NCI-H1092 (cell line): ENCODE measurements around the gene KLHDC4.
"Not testable (repeated sequence)": the region's sequence is repeated elsewhere in the genome, so short reads cannot be mapped to it uniquely, and the experiment has no call there.

Source experiments
- DNase-seq: peaks from one replicate; lab custom pipeline; 2025; lab: John Stamatoyannopoulos, UW

The KLHDC4 gene

DNA sequence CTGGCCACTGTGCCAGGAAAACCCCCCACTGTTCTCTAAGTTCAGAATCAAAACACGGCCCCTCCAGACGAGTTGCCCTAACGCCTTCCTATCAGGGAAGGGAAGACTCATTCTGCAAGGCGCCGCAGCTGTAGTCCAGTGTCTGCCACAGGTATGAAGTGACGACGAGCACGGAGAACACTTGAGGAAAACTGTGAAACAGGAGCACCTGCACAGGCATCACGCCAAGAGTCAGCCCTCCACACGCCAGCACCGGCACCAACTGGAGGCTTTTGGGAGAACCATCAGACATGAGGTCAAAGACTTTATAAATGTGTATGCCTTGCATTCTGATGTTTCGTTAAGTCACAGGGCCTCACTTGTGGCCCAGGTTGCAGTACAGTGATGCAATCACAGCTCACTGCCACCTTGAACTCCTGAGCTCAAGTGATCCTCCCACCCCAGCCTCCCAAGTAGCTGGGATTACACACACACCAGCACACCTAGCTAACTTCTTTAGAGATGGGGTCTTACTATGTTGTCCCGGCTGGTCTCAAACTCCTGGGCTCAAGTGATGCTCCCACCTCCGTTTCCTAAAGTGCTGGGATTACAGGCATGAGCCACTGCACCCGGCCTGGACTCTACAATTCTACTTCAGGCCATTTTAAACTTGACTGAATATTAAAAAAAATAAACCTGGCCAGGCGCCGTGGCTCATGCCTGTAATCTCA, 22.9 kb downstream of the KLHDC4 start:
- DNase-seq = no peak

DNA sequence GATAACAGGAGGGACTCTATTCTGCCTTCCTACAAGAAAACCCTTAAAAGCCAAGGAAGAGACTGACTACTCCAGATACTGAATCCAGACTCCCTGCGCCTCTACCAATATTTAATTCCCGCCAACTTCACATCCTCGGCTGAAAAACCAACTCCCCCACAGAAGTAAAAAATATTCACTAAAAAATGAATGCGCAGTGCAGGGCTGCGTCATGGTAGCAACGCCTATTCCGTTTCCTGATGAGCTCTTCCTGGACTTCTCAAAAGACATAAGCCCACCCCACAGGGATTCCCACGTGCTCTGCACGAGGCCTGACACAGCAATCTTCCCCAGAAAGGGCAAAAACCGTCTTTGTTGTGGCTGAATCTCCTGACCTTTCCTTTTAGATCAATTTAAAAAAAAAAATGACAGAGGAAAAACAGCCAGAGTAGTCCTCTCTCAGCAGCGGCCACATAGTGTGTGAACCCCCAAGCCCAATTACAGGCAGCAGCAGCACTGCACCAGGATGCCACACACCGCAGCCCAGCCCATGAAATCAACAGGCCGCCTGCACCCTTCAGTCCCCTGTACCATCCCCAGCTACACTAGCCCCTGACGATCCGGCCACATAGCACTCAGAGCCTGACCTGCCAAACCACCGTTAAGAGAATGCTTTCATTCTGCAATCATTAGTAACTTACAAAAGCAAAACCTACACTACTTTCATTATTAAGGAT, 23.9 kb downstream of the KLHDC4 start:
- no peak for DNase-seq

DNA sequence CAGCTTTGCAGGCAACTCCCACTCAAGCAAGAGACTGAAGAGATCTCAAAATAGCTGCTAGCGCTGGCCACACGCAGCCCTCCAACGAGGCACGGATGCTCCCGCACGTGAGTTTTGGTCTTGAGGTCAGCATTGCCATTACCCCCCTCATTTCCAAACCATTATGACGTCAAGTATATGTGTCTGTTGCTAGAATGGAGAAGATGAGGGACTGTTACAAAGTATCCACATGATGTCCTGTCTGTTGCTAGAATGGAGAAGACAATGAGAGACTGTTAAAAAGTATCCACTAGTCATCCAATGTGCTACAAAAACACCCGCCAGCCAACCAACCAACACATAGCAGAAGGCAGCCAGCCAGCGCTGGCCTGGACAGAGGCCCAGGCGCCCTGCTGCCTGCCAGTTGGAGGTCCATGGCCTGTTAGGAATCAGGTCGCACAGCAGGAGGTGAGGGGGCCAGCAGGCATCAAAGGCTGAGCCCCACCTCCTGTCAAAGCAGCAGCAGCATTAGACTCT, 24.8 kb downstream of the KLHDC4 start:
- no peak for DNase-seq

DNA sequence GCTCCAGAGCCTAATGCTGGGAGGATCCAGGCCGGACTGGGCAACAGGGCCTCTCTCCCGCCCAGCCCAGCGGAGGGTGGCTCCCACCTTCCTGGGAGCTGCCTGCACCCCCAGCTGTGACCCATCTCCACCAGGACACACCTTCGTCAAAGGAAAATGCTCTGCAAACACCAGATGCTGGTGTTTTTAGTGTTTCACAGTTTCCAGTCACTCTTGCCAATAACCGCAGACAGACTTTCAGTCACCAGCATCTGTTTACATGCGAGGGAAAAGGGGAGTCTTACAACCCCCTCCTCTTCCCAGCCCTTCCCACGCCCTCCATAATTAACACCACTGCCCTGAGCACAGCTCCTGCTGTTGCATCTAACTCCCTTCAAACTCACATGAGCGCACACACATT, 25.3 kb downstream of the KLHDC4 start:
- DNase-seq = no peak

DNA sequence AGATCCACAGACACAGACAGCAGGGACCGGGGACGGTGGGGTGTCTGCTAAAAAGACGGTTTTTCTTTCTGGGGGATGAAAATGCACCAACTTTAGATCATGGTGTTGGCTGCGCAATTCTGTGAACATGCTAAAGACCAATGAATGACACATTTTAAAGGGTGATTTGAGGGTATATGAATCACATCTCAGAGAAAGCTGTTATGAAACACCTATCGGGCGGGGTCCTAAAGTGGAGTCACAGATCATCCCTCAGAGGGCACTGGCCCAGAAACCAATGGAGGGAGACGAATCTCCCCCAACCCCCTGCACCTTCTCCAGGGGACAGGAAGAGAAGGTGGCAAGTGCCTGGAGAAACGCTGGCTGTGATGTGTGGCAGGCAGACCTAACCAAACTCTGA, 26.0 kb downstream of the KLHDC4 start:
- DNase-seq = no peak

DNA sequence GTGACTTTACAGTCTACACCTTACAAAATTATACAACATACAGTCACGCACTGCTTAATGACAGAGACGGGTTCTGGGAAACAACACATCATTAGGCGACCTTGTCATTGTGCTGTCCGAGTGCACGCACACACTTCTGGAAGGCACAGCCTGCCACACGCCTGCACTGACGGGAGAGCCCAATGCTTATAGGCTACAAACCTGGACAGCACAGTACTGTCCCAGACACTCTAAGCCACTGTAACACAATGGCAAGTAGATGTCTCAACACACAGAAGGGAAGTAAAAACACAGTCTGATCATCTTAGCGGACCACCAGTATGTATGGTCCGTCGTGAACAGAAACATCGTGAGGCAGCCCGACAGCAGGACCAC, 29.8 kb downstream of the KLHDC4 start:
- no peak for DNase-seq

DNA sequence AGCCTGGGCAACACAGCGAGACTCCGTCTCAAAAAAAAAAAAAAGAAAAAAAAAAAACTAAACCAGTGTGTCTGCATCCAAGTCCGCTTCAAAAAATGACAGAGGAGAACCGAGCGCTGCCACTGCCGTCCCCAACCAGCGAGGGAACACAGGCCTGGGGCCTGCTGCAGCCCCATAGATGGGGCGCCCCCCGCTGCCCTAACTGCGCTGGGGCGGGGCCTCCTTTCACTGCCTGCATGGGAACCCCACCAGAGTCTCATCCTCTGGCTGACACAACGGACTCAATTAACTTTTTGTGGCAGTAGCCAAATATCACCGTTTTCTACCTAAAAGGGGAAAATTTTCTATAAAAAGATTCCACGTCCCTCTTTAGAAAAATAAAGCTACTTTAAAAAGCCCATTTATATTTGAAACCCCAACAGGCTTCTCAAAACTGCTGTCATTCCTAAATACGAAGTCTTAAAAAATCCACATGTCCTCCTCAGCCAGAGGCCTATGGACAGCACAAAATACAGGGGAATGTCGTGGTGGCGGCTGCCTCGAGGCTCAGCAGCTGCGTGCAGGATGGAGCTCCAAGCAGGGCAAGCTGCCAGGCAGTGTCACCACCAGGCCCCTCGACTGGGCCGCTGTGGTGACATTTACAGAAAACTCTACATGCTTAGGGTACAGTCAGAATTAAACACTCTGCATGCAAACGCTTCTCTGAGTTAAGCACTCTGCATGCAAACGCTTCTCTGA, 30.3 kb downstream of the KLHDC4 start:
- no peak for DNase-seq

DNA sequence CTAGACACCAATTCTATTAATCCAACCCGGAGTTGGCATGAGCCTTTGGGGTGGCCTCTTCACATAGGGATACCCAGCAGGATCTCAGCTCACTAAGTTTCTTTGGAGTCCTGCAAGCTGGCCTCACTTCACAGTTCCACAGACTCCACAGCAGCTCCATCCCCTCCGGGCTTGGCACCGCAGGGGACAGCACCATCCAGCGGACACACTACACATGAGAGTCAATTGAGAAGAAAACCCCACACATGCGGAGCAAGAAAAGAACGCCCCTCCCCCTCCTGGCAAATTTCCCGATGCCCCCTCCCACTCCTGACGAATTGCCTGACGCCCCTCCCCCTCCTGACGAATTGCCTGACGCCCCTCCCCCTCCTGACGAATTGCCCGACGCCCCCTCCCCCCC, 31.1 kb downstream of the KLHDC4 start:
- DNase-seq = no peak

DNA sequence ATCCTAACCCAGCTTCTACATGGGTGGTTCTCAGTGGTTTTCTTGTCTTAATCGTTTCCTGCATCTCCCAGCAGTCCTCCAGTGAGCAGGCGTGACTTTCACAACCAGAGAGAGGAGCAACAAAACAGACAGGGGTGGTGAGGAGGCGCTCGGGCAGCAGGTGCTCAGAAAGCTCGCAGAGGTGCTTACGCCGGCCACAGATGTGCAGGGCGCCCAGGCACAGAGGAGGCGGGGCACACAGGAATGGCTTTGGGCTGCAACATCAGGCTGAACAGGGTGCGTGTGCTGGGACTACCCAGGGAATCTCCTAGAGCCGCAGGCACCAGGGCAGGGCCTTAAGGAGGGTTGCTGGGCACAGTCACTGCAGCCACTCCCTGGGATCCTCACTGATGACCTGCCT, 32.6 kb downstream of the KLHDC4 start:
- DNase-seq = no peak

DNA sequence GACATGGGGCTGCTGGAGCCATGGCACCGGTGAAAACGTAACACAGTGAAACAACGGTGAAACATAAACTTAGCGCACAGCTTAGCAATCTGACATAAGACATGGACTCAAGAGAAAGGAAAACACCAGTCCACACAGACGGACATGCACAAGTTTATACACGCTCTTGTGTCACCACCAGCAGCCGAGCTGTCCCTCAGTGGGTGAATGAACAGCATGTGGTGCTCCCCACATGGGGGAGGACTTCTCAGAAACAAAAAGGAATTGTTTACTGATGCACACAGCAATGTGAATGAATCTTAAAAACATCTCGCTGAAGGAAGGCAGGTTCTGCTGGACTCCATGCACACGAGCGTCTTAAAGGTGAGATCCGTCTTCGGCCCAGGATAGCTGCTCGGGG, 34.2 kb downstream of the KLHDC4 start:
- no peak for DNase-seq

DNA sequence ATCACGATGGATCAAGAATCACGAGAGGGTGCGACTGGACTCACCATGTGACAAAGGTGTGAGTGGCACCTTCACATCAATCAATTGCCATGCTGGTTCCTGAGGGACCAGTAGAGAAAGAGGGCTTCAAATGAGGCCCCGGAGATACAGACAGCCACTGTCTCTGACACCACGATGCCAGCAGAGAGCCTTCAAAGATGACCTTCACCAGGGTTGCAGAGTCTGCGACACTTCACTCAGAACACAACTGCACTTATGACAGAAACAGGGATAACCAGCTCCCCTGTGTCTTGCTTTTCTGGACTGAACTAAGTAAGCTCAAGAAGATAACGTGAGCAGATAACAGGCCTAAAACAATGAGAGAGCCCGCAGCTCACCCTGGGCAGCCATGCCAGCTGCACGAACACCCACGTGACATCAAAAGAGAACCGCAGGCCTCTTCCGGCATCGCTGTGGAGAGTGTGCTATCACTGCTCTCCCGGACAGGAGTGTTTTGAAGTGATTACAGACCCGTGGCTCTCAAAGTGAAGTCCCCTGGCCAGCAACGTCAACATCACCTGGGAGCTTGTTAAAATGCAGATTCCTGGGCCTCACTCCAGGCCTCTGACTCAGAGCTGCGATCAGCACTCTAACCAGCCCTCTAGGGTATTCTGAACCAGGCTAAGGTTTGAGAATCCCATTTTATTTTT, 36.4 kb downstream of the KLHDC4 start:
- DNase-seq = no peak

DNA sequence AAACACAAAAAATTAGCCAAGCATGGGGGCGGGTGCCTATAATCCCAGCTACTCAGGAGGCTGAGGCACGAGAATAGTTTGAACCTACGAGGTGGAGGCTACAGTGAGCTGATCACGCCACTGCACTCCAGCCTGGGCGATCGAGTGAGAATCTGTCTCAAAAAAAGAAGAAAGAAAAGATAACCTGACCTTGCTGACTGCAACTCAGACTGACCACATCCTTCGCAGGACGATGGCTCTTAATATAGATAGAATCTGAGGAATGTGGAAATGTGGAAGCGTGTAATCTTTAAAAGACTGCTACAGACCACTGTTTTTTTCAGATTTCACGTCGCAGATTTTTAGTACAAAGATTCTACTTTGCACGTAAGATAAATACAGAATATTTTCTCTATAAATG, 37.8 kb downstream of the KLHDC4 start:
- DNase-seq = no peak

DNA sequence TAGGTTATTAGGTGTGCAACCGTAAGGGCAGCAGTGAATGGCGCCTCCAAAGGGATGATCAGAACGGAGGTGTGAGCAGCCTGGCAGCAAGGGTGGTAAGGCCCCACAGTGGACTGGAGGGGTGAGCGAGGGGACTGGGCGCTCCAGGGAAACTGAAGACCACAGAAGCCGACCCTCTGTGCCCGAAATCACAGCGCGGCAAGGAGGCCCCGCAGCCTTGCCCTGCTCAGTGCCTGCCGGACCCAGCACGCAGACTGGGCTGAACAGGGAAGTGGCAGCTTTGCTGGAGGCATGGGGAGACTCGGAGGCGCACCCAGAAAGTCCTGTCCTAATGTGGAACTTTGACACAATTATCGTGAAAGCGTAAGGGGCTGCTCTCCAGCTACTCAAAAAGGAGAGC, 38.4 kb downstream of the KLHDC4 start:
- no peak for DNase-seq

DNA sequence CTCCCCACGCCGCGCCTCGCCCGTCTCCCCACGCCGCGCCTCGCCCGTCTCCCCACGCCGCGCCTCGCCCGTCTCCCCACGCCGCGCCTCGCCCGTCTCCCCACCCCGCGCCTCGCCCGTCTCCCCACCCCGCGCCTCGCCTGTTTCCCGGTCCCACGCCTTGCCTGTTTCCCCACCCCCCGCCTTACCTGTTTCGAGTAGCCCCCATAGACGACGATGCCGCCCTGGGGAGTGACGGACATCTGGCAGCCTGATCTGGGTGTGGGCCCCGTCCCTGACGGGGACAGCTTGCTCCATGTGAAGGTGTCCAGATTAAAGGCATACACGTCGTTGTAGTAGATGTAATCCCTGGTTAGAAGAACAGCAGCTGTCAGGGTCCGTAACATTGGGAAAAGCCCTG, 39.2 kb downstream of the KLHDC4 start:
- DNase-seq = not testable (repeated sequence)

DNA sequence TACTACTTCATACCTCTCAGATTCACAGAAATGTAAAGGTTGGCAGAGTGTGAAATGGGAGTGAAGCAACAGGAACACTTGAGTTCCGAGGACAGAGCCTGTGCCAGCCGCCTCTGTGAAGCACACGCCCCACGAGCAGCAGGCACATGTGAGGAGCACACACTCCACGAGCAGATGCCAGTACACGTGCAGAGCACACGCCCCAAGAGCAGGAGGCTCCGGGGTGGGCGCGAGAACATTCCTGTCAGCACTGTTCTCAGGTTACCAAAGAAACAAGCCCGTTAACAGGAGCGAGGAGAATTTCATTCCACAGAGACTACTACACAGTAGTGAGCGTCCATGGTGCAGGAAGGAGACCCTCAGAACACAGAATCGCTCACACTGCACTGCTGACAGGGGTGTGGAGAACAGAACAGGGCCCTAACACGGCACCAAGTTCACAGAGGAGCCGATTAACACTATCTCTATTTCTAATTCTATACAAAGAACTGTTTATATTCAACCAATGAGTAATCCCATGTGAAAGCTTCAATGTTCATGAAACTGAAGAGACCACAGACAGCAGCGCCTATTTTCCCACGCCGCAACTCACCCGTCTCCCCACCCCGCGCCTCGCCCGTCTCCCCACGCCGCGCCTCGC, 40.1 kb downstream of the KLHDC4 start:
- no peak for DNase-seq

DNA sequence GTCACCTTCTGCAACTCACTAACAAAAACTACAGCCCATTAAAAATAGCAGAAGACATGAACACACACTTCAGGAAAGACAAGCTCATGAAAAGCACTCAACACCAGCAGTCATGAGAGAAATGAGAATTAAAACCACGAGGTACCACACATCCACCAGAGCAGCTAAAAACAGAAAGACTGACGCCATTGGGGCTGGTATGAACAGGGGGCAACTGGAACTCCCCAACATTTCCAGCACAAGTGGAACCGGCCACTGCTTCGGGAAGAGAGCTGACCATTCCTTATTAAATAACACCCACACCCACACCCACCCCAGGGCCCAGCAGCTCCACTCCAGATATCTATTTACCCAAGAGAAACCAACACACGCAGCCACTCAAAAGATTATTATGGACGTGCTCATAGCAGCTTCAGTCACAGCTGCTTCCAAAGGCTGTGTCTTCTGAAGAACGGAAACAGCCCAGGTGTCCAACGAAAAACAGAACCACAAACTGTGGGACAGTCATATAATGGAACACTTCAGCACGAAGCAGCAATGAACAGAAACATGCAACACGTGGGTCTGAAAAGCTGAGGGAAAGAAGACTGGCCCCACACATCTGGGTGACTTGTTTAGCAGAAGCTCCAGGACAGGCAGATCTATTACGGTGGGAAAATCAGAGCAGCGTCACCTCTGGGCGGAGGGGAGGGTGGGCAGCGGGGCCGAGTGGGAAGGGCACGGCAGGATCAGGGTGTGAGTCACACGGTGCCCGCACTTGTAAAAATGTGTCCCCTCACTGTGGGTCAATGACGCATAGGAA, 41.1 kb downstream of the KLHDC4 start:
- no peak for DNase-seq

DNA sequence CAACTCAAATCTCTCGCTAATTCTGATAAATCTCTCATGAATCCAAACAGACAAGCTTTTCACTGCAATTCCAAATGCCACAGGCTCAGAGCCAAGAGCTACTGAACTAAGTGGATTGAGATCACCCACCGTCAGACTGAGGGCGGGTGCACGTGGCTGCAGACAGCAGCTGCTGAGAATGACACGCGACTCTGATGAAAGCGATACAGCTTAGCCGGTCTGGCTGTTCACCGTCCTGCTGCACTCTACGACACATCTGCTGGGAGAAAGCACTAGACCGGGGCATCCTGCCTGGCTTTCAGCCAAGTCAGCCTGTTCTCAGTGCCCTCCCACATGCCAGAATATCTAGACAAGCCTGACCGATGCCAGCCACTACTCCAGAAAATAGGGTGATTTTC, 42.6 kb downstream of the KLHDC4 start:
- peak; percentile 97 for DNase-seq

DNA sequence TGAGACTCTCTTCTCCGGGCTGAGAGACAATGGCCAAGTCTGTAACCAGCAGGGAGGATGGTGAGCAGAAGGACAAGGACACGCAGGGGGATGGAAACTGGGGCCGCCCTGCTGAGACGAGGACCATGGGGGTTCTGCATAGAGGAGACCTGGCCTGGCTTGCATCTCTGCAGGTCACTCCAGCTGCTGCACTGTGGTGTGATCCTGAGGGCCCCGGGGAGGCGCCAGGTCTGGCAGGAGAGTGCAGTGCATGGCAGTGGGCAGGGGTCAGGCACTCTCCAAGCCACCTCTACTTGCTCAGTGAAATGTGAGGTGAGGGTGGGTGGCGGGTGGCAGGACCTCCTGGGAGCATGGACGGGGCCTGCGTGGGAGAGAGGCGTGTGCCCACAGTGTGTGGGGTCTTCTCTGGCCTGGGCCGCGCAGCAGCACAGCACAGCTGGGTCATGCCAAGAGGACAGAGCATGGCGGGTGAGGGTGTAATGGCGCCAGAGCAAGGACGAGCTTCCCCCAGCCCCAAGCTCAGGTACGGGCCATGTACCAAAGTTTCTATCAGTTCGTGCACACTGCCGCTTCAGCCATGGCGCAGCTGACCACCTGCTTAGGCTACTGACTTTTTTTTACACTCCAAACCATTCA, 43.1 kb downstream of the KLHDC4 start:
- no peak for DNase-seq

DNA sequence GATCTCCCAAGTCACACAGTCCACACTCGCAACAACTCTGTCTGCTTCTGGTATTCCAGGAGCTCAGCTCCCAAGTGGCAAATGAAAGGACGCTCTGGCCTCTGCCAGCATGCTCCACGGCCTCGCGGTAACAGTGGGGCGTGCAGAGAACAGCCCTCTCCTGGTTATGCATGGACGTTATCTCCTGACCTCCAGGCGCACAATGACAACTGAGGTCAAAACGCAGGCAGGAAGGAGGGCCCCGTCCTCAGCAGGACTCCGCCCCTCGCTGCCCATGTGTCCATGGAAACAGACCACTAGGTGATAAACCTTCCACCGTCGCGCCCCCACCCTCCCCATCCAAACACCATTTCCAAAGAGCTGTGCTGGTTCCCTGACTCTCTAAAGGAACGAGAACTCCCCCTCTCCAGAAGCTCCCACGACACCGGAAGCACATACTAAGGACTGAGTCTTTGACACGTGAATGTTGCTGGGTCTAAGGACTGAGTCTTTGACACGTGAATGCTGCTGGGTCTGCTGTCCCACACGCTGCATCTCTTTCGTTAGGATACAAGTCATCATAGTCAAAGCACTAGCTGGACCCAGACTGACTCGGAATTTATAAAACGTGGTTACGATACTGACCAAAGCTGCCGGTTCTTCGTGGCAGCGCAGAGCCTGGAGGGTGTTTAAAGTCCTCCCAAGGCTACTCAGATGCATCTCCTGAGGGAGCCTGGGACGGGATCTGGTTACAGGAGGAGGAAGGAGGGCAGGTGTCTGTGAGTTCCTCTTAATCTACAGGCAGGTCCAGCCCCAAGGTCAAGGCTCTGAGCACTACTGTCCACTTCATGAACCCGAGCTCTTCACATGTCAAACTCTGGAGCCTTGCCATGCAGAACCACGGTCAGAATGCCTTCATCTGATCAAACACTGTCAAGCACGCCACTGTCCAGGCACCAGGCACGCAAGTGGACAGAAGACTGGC, 43.9 kb downstream of the KLHDC4 start:
- no peak for DNase-seq
